ENCODE results near the gene EPN2.

DNA sequence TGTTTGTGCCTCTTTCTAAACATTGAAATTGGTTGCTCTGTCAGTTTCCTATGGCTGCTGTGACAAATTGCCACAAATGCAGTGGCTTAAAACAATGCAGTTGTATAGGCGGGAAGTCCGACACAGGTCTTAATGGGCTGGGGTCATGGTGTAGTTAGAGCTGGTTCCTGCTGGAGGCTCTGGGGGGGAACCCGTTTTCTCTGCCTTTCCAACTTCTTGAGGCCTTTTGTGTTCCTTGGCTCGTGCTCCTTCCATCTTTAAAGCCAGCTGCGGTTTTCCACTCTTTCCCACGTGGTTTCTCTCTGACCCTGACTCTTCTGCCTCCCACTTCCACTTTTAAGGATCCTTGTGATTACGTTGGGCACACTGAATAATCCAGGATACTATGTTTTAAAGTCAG, 12.5 kb downstream of the EPN2 start:
- no peak for TF ChIP-seq POLR2A (IDR thresholded peaks at IDR 0.05)
- TF ChIP-seq, protein P1, sequence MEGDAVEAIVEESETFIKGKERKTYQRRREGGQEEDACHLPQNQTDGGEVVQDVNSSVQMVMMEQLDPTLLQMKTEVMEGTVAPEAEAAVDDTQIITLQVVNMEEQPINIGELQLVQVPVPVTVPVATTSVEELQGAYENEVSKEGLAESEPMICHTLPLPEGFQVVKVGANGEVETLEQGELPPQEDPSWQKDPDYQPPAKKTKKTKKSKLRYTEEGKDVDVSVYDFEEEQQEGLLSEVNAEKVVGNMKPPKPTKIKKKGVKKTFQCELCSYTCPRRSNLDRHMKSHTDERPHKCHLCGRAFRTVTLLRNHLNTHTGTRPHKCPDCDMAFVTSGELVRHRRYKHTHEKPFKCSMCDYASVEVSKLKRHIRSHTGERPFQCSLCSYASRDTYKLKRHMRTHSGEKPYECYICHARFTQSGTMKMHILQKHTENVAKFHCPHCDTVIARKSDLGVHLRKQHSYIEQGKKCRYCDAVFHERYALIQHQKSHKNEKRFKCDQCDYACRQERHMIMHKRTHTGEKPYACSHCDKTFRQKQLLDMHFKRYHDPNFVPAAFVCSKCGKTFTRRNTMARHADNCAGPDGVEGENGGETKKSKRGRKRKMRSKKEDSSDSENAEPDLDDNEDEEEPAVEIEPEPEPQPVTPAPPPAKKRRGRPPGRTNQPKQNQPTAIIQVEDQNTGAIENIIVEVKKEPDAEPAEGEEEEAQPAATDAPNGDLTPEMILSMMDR (IDR thresholded peaks at IDR 0.05), result no peak

All from adrenal gland (tissue), 5 donors.